ENCODE data around the gene ATAD1.

- TF ChIP-seq CTCF (IDR thresholded peaks at IDR 0.05) (no peak), POLR2A (IDR thresholded peaks at IDR 0.05) (no peak)
Measured at GRCh38 chr10:87740254-87740655, 77.8 kb downstream of the ATAD1 start.

Measured in Peyer's patch (tissue), 4 donors.